Hematopoietic multipotent progenitor cell treated with erythropoietin and hydrocortisone succinate and interleukin-3 and kit ligand, for 8 days (in vitro differentiated cells): ENCODE measurements around the gene TWIST2.

Experiments
- DNase-seq: peaks from one replicate; pipeline ENCODE4 v3.0.0-alpha.2; 2015

TWIST2 gene

DNA sequence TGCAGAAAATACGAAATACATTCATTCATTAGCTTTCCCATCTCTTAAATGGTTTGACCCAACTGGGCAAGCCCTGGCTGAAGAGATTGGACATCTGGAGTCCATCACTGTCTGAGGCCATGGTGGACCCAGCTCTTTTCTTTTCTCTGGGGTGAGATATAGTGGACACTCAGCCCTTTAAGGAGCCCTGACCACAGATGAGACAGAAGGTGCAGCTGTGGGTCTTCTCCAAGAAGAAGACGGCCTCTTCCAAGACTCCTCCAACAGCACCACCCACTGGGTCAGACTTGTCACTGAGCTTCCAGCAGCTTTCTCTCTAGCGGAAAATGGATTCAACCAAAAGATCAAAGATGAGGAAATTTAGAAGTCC lies 27.2 kb downstream of the TWIST2 start:
- DNase-seq, result no peak

DNA sequence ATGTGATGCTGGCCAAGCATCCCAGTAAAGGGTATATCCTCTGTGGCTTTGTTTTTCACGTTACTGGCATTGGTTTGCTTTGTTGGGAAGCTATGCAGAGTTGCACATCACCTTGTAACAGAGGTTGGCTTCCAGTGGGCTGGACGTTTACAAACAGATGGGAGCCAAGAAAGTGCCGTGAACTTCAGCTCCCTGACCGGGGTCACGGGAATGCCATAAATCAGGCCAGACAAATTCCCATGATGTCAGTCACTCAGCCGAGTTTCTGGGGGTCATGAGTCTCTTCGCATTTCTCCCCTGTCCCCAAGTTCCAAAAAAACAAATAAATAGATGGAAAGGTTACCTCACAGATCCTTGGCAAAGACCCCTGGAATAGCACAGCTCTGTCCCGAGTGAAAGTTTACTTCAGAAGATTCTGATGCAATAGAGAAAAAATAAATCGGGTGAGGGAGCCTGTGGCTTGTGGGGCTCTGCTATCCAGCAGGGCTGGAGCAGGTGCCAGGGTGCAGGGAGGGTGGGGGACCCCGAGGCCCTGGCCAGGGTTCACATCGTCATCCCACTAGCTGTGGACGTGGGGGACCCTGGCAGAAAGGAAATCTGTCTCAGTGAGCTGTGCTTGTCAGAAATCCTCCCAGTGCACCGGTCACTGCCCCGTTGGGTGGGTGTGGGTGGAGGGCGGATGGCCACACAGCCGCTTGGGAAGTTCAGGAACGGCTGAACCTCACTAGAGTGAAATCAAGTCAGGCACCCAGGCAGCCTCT lies 27.8 kb downstream of the TWIST2 start:
- DNase-seq, result no peak

DNA sequence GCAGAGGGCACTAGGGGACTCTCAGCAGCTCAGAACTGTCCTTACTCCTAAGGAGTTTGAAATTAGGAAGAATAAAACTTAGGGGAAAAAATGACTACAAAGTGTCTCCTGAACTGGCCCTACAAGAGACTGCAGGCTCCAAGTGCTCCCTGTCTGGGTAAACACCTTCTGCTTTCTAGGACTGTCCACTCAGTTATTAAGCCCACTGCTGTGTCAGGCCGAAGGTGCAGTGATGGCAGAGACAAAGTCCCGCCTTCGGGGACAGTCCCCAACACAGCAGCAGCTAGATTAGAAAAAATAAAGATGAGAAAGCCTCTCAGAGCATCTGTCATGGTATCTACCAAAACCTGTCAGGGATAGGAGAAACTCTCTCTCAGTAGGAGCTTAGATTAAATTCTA lies 28.3 kb downstream of the TWIST2 start:
- DNase-seq, result no peak

DNA sequence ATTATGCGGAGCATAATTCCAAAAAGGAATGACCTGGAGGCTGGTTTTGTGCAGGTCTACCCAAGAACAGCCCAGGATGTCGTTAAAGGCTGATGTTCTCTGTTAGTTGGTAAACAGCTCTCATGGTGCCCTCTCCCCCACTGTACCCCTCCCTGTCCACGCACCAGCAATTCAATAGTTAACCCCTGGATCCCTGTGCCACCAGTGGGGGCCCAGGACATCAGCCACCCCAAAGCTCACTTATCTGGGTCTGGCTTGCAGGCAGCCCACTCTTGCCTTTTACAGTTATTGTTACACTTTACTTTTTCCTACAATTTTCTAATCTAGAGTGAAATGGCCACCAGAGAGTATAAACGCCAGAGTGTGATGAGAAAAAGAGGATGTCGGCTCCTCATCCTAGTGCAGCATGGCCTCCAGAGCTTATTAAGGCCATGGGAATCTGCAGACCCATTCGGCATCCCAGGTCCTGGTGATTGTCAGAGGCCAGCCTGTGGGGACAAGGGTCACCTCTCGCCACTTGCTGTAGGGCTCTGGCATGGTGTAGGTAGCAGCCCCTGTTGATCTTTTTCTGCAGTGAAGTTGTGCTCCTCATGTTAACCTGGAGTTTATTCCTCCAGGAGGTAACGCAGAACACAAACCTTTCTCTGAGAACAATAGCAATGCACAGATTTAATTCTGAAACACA lies 30.3 kb downstream of the TWIST2 start:
- DNase-seq, result no peak

DNA sequence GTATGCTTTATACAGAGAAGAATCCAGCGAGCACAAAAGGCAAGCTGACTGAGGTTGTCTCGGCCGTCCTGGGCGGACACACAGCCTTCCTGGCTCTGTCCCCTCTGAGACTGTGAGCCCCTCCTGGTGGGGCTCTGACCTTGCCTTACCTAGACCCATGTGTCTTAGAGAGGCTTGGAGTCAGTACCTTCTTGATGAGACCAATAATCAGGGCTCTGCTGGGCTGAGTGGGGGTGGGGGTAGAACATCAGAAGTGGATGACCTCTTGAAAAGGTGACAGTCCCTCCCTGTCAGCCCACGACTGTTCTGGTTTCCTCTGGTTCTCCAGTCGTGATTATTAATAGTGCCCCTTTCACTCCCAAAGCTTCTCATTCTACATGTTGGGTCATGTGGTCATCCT lies 31.2 kb downstream of the TWIST2 start:
- DNase-seq, result no peak

DNA sequence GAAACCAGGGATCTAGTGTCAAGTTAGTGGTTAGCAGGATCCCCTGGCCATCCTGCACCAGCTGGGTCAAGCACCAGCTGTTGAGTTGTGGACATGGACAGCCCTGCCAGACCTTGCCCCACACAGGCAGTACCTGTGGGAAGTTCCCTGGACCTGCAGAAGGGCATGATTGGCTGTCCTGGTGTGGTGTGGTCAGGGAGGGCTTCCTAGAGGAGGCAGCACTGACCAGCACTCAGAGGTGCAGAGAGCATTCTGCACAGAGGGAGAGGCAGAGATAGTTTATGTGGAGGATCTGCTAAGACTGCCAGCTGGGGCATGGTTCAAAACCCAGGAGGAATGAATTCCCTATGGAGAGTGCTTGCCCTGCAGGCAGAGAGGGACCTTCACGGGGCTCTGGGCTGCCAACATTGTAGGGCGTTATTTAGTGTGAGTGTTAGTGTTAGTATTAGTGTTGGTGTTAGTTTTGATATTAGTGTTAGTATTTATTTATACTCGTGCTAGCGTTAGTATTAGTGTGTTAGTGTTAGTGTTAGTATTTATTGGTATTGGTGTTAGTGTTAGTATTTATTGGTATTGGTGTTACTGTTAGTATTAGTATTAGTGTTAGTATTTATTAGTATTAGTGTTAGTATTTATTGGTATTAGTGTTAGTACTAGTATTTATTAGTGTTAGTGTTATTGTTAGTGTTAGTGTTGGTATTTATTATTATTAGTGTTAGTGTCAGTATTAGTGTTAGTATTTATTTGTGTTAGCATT lies 31.9 kb downstream of the TWIST2 start:
- DNase-seq, result no peak

DNA sequence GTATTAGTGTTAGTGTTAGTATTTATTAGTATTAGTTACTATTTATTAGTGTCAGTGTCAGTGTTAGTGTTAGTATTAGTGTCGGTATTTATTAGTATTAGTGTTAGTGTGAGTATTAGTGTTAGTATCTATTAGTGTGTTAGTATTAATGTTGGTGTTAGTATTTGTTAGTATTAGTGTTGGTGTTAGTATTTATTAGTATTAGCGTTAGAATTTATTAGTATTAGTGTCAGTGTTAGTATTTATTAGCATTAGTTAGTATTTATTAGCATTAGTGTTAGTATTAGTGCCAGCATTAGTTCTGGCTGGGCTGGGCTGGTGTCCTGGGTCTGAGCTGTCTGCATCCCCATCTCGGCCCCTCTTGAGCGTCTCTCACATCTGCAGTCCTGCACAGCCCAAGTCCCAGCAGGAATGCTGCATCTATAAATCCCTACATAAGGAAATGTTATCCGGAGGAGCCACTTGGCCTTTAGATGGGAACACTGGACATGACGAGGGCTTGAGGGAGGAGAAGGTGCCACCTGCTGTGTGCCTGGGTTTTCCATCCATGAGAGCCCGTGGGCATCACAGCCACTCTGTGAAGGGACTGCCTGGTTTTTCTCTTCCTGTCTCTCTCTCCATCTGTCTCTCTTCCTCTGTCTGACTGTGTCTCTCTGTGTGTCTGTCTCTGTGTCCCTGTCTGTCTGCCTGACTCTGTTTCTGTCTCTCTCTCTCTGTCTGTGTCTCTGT lies 33.6 kb downstream of the TWIST2 start:
- no peak for DNase-seq

DNA sequence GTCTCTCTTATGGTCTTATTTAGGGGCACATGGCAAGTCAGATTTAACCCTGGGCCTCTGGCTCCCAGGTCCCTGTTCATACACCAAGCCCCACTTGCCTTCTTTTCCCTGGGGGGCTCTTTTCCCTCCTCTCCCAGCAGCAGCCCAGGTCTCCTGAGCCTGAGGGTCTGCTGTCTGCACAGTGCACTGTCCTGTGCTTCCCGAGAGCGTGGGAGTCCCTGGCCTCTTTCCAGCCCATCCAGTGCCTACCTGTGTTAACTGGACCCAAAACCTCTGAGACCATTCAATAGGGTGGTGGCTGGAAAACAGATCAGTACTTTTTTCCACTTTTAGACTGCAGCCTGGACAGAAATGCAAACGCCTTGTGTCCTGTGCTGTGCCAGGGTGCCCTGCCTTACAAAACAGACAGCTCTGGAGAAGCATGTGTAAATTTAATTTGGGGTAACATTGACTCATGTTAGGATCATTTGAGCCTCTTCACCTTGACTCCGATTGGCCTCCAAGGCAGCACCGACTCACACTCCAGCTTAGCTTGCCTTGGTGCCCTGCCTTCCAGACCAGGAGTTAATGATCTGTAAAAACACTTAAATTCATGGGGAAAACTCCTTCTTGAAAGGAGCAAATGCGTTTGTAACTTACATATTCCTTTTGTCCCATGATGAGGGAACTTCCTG lies 34.3 kb downstream of the TWIST2 start:
- no peak for DNase-seq

DNA sequence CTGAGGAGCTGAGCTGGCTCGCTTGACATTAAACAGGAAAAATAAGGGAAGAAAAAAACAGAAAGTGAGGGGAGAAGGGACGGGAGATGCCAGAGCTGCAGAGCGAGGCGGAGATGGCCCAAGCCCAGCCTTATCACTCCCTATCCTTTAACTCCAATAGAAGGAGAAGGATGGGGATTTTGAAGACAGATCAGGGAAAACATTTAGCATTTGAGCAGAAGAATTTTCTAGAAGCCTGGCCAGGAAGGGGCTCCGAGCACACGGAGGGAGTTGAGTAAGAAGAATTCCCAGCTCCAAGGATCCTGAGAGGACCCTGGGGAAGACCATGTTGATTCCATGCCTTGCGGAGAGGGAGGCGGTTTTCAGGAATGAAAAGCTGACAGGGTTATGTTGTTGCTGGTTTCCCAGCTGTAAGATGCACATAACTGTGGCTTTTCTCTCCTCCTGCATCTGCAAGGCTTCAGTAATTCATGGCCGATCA lies 35.6 kb downstream of the TWIST2 start:
- no peak for DNase-seq

DNA sequence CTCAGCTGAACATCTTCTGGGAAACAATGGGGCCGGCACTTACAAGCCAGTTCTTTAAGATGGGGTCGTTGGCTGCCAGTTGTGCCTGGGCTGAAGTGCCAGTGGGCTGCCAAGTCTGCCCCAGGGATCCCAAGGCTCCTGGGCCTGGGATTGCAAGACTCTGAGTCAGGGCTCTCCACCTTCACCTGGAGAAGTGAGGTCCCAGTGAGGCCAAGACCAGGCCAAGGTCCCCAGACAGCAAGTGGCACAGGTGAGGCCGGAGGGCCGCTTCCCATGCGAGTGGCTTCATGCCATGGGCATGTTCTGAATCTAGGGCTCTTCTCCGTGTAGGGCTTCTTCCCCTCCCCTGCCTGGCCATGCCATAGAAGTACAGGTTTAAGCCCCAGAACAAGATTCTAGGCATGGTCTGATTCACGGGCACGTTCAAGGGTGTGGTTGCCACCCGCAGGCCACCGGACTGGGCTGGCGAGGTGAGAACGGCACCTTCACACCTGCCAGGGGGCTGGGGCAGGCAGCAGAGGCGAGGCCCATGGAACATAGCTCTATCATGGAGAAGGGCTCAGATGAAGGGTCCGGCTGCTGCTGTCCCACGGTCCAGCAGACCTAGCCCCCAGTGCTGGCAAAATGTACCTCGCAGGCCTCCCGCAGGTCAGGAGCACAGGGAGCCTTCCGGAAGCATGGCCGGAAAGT lies 36.4 kb downstream of the TWIST2 start:
- DNase-seq, result no peak

DNA sequence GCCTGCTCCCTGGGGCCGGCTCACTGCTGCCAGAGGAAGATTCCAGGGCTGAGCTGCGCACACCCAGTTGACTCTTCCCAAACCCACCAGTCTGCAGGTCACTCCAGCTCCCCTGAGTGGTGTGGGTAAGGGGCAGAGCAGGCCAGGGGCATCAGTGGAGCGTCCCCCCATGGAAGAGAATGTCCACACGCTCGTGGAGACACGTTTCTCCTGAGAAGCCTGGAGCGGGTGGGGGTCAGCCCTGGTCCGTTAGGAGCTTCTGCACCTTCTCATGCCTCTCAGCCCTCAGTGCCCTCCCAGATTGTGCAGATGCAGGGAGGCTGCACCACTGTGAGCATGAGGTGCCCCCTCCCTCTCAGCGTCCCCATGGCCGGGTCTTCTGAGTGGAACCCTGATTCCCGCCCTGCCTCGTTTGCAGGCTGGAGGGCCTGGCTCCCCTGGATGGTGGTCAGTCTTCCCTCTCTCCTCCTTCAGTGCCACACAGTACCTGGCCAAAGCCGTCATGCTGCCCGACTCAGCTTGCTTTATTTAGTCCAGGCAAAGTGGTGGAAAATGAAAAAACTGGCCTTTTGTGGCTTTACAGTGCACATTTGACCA lies 37.0 kb downstream of the TWIST2 start:
- DNase-seq, result no peak

DNA sequence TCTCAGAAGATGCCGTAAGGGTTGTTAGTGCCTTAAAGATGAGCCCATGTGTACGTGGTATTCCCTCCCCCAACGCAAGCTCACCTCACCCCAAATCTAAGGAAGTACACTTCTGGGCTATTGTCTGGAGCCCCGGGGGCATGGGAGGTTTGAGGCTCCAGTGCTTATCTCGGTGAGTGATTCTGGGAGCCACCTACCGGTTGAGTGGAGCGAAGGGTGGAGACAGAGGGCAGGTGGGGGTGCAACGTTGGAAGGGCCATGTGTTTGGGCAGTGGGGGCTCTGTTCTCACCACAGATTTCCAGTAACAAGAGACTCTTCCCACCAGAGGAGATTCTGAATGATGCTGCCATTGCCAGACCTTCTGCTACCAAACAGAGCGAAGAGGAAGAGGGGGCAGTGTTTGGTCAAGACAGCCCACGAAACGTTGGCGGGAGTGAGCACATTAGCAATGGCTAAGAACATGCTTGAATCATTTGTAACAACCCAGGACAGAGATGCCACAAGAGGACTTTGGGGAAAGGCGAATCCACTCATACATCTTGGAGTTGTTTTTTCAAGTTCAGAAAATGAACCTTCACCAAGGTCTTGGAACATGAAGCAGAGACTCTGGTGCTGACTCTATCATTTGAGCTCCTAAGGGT lies 38.7 kb downstream of the TWIST2 start:
- no peak for DNase-seq

DNA sequence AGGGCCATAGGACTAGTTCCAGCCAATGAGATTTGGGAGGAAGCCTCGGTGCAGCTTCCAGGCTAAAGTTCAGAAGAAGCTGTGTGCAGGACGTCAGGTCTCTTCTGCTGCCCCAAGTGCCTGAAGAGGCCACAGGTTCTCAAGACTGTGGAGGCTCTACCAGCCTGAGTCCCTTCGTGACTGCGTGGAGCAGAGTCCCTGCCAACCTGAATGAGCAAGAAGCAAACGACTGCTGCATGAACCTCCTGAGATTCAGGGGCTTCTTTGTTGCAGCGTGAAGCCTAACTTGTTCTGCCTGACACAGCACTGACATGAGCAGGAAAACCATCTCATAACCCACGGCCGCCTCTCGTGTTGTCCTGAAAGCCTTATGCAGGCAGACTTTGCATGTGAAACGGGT lies 39.7 kb downstream of the TWIST2 start:
- DNase-seq, result no peak

DNA sequence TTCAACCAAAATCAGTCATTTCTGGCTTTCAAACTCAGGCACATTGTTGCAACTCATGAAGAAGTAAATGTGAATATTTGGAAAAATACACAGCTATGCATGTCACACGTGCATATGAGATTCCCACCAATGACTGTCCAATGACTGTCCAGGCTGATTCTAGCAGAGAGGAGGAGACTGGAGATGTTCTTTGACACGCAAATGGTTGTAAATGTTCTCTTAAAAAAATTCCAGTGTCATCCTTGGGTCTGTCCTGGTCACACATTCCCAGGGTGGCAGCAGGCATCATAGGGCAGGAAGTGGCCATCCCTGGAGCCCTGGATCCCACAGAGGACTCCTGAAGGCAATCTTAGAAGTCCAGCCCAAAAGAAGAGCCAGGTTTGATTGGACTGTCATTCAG lies 40.9 kb downstream of the TWIST2 start:
- no peak for DNase-seq

DNA sequence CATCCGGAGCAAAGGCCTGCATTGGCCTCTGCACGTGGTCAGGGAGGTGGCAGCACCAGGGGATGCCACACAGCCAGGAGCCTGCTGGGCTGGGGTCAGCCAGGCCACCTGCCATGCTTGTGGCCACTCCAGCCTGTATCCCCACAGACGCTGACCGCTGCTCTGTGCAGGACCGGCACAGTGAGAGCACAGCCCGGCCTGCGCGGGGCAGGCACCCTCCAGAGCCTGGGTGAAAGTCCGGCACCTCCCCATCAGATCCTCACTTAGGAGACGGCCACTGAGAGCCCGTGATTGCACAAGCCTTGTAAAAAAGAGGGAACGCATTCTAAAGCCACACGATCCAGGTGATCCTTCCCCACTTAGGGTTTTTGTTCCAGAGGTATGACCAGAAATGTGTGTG lies 42.2 kb downstream of the TWIST2 start:
- no peak for DNase-seq

DNA sequence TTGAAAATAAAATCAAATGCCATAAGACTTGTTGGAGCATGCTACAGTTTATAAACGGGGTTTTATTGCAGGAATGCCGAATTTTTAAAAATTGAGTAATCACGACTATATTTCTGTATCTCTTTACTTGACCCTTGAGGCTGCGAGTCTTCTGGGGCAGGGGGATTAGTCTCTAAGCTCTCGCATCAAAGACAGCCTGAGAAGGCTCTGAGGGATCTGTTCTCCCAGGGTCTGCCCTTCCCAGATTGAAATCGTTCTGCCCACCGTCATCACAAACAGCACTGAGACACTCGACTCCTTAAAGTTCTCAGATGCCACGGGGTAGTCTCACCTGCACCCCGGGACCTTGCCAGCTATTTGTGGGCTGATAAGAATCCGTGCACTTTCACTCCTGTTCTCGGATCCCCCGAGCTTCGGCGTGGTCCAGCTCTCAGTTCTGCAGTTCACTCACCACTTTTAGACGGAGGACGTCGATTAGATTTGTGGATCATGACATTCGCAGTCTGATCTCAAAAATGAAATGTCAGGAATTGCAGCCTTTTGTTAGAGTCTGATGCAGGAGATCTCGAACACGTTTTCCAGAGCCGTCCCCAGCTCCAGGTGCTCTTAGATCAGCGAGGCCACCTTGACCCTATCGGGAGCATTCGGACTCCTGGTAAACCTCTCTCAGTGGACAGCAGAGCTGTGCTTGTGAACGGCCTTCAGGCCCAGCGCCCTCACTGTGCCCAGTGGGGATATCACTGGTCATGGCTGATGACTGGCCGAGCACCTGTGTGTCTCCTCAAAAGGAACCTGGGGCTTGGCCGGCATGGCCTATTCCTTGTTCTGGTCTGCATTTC lies 43.0 kb downstream of the TWIST2 start:
- DNase-seq, result no peak

DNA sequence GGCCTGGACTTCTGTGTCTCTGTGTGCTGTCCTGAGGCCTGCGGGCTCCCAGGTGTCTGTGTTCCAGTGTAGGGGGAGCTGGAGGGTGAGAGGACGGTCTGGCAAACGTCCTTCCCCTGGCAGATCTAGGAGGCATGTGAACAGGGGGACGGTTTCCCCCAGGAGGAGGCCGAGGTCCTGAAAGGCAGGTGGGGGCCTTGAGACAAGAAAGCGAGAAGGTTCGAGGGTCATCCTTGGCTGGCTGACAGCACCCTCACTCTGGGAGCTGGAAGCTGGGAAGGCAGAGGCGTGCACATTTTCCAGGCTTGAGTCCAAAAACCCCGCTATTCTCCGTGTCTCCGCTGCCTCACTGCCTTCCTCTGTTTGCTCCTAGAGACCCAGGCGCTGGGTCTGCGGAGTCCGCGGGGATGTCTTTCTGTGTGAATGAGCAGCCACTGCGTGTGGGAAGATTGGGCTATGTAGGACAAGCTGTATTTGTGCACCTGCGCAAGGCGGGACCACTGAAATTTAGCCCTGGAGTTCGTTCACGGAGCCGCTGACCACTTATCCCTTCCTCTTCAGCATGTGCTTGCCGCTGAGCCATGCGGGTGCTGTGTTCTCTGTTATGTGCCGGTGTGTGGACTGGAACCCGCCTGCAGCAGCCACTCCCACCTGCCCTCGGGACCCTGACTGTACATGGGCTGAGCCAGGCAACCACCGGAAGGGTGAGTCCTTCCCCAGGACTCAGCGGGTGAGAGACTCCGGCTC lies 43.7 kb downstream of the TWIST2 start:
- DNase-seq, result no peak

DNA sequence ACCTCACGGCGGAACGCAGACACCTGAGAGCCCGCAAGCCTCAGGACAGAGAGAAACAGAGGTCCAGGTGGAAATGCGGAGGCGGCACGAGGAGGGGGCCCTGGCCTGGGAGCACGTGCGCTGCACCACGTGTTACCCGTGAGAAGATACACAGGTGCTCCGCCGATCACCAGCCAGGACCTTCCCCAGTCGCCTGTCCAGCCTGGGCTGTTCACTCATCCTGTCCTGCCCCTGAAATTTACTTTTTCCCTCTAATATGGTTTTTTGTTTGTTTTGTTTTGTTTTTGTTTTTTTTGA lies 44.3 kb downstream of the TWIST2 start:
- no peak for DNase-seq

DNA sequence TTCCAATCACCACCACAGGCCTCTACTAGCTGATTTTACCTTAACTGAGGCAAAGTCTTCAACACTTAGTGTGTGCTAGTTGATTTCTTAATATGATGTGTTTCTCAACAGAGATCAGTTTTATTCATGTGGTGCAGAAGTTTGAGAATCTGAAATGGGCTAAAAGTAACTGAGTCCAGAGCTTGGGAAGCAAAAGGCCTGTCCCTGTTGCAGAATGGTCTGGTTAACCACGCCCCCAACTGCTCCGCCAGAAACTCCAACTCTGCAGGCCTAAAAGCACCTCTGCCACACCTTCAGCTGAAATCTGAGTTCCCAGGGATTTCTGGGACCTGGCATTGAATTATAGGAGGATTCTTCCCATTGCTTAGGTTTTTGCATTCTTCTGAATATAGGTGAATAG lies 44.9 kb downstream of the TWIST2 start:
- no peak for DNase-seq
